HG03571 (cell line): ENCODE measurements around the gene MSLN.
"Not testable (repeated sequence)": the region's sequence is repeated elsewhere in the genome, so short reads cannot be mapped to it uniquely, and the experiment has no call there.

Experiments used
- ATAC-seq: cut with Tn5 transposase; IDR thresholded peaks from one replicate; pipeline ENCODE4 v1.9.1; 2021; ENCODE audit not compliant: unreplicated experiment

Gene MSLN

GRCh38 chr16:754121-754607, 6.4 kb upstream of the MSLN start:
- not testable (repeated sequence) for ATAC-seq

- ATAC-seq, result no peak
Measured at GRCh38 chr16:754656-755055, 5.9 kb upstream of the MSLN start.

- ATAC-seq, result no peak
Measured at GRCh38 chr16:756428-756827, 4.1 kb upstream of the MSLN start.

- no peak for ATAC-seq
Measured at GRCh38 chr16:759110-759910, 1.2 kb upstream of the MSLN start.

GRCh38 chr16:760065-760464, 469 bp upstream of the MSLN start:
- no peak for ATAC-seq

- no peak for ATAC-seq
Measured at GRCh38 chr16:761625-762513, 1.3 kb downstream of the MSLN start.

- ATAC-seq, result no peak
Measured at GRCh38 chr16:762595-763268, 2.2 kb downstream of the MSLN start.

GRCh38 chr16:763369-764183, 3.0 kb downstream of the MSLN start:
- ATAC-seq, result no peak

- ATAC-seq, result no peak
Measured at GRCh38 chr16:764184-764750, 3.7 kb downstream of the MSLN start.

GRCh38 chr16:764848-765487, 4.4 kb downstream of the MSLN start:
- ATAC-seq, result no peak

GRCh38 chr16:765488-765865, 4.9 kb downstream of the MSLN start:
- no peak for ATAC-seq

GRCh38 chr16:766008-766819, 5.7 kb downstream of the MSLN start:
- ATAC-seq, result no peak

GRCh38 chr16:766820-767640, 6.5 kb downstream of the MSLN start:
- ATAC-seq, result no peak

- no peak for ATAC-seq
Measured at GRCh38 chr16:767743-768235, 7.3 kb downstream of the MSLN start.

GRCh38 chr16:768428-768827, 7.9 kb downstream of the MSLN start:
- ATAC-seq, result no peak

GRCh38 chr16:769184-769784, 8.8 kb downstream of the MSLN start:
- ATAC-seq, result no peak

- ATAC-seq, result no peak
Measured at GRCh38 chr16:769934-770333, 9.4 kb downstream of the MSLN start.
